H1 (cell line): ENCODE measurements around the gene EXOC6. TPM values are rescaled to one million over a fixed set of nuclear protein-coding genes. Genes with fewer than 3 reads are reported as not detected.

Experiments
- CTCF ChIA-PET: fragments of 300-600 bp; sonication (Branson Sonifier 250); formaldehyde crosslinking; loops from one replicate; lab custom pipeline; 2021; ENCODE audit not compliant: partially characterized antibody; lab: Charles Lee
- POLR2A ChIA-PET: fragments of 300-600 bp; sonication (Branson Sonifier 250); formaldehyde crosslinking; loops from one replicate; lab custom pipeline; 2021; ENCODE audit warnings: inconsistent platforms; ENCODE audit not compliant: partially characterized antibody; lab: Charles Lee
- DNase-seq, 2 experiments: peaks; one replicate each; pipeline versions ENCODE4 v3.0.0 to v3.0.0-alpha.2; 2010 to 2022; ENCODE audit warnings: low spot score in 2 of 2, low read depth in 1 of 2, mixed read lengths in 1 of 2
- FAIRE-seq: peaks from 2 replicates; lab custom pipeline; 2011; peaks lifted over from hg19 to GRCh38; lab: Jason Lieb, UNC
- H2AFZ ChIP-seq: 2 replicates; pipeline ENCODE4 v1.8.1; 2012; ENCODE audit warnings: low read length, inconsistent platforms
- H2AK5ac ChIP-seq: 2 replicates; pipeline ENCODE4 v1.6.1; 2013; ENCODE audit warnings: low read depth, low read length
- H2BK120ac ChIP-seq: replicated peaks from 2 replicates; pipeline ENCODE3; 2013; ENCODE audit warnings: low read depth, low read length, inconsistent platforms
- H2BK12ac ChIP-seq: 2 replicates; pipeline ENCODE4 v1.6.1; 2013; ENCODE audit warnings: low read depth, low read length
- H2BK15ac ChIP-seq: 2 replicates; pipeline ENCODE4 v1.6.1; 2013; ENCODE audit warnings: low read length
- H2BK20ac ChIP-seq: 2 replicates; pipeline ENCODE4 v1.6.1; 2013; ENCODE audit warnings: low read length
- H2BK5ac ChIP-seq: 2 replicates; pipeline ENCODE4 v1.6.1; 2013; ENCODE audit warnings: low read depth, low read length
- H3K14ac ChIP-seq: 2 replicates; pipeline ENCODE4 v1.6.1; 2013; ENCODE audit warnings: inconsistent platforms; ENCODE audit not compliant: insufficient read length
- H3K18ac ChIP-seq: 2 replicates; pipeline ENCODE4 v1.6.1; 2013; ENCODE audit warnings: low read length; ENCODE audit errors: extremely low read depth
- H3K23ac ChIP-seq: 2 replicates; pipeline ENCODE4 v1.6.1; 2013; ENCODE audit warnings: inconsistent platforms; ENCODE audit not compliant: insufficient read length
- H3K23me2 ChIP-seq: 2 replicates; pipeline ENCODE4 v1.6.1; 2013; ENCODE audit warnings: low read depth, low read length
- H3K27ac ChIP-seq: 2 replicates; pipeline ENCODE4 v1.6.1; 2011; ENCODE audit warnings: low read depth, low read length, inconsistent platforms
- H3K27me3 ChIP-seq, 4 experiments: replicated peaks in 1 of 4; 1 replicate in 1 of 4; 2 replicates in 3 of 4; pipeline versions ENCODE4 v1.6.1 to v1.8.1; 2011 to 2013; ENCODE audit warnings: low read length in 3 of 4, mild to moderate bottlenecking in 3 of 4, inconsistent platforms in 2 of 4, mixed read lengths in 2 of 4, moderate library complexity in 1 of 4; ENCODE audit not compliant: control insufficient read depth in 3 of 4, insufficient read depth in 3 of 4; ENCODE audit errors: extremely low read depth in 1 of 4
- H3K36me3 ChIP-seq, 4 experiments: 2 replicates each; pipeline versions ENCODE4 v1.6.1 to v1.8.1; 2011 to 2013; ENCODE audit warnings: mild to moderate bottlenecking in 4 of 4, low read length in 3 of 4, moderate library complexity in 2 of 4, control low read depth in 1 of 4, inconsistent platforms in 1 of 4; ENCODE audit not compliant: insufficient read depth in 4 of 4, control insufficient read depth in 2 of 4
- H3K4ac ChIP-seq: replicated peaks from 2 replicates; pipeline ENCODE3; 2013; ENCODE audit warnings: low read length, low read depth, mixed read lengths, inconsistent platforms; ENCODE audit not compliant: insufficient read length
- H3K4me1 ChIP-seq, 4 experiments: replicated peaks in 1 of 4; 1 replicate in 1 of 4; 2 replicates in 3 of 4; pipeline versions ENCODE4 v1.6.1 to v1.8.1; 2011 to 2013; ENCODE audit warnings: low read length in 3 of 4, inconsistent platforms in 2 of 4, mixed read lengths in 1 of 4; ENCODE audit not compliant: insufficient read depth in 4 of 4, control insufficient read depth in 3 of 4
- H3K4me2 ChIP-seq, 2 experiments: 2 replicates each; pipeline versions ENCODE4 v1.6.1 to v1.8.1; 2011 to 2013; ENCODE audit warnings: low read depth in 2 of 2, low read length in 2 of 2, control low read depth in 1 of 2, inconsistent platforms in 1 of 2, mild to moderate bottlenecking in 1 of 2; ENCODE audit not compliant: insufficient read depth in 1 of 2
- H3K4me3 ChIP-seq, 4 experiments: fragments of 200-600, 300-600 bp in 1 of 4; sonication (generic), shearing (Covaris generic), sonication (Bioruptor Twin) in 1 of 4; 2 replicates each; pipeline versions ENCODE4 v1.5.1 to v1.8.1; 2011 to 2016; ENCODE audit warnings: low read length in 4 of 4, low read depth in 3 of 4, control low read depth in 2 of 4, inconsistent platforms in 2 of 4, mild to moderate bottlenecking in 2 of 4, mixed read lengths in 1 of 4, moderate library complexity in 1 of 4; ENCODE audit not compliant: insufficient read depth in 2 of 4; ENCODE audit errors: extremely low read depth in 1 of 4
- H3K56ac ChIP-seq: replicated peaks from 2 replicates; pipeline ENCODE3; 2013; ENCODE audit warnings: low read depth, mild to moderate bottlenecking, mixed read lengths, low read length, inconsistent platforms; ENCODE audit not compliant: insufficient read length
- H3K79me1 ChIP-seq: 2 replicates; pipeline ENCODE4 v1.6.1; 2013; ENCODE audit warnings: low read depth, low read length, control low read depth
- H3K79me2 ChIP-seq, 2 experiments: 2 replicates each; pipeline versions ENCODE4 v1.6.1 to v1.8.1; 2012 to 2013; ENCODE audit warnings: low read length in 2 of 2, mild to moderate bottlenecking in 2 of 2, inconsistent platforms in 1 of 2; ENCODE audit not compliant: insufficient read depth in 2 of 2, control insufficient read depth in 1 of 2
- H3K9ac ChIP-seq, 4 experiments: replicated peaks in 1 of 4; 1 replicate in 1 of 4; 2 replicates in 3 of 4; pipeline versions ENCODE4 v1.6.1 to v1.8.1; 2011 to 2013; ENCODE audit warnings: low read depth in 3 of 4, low read length in 3 of 4, control low read depth in 2 of 4, mild to moderate bottlenecking in 2 of 4, moderate library complexity in 2 of 4, inconsistent platforms in 1 of 4; ENCODE audit errors: extremely low read depth in 1 of 4
- H3K9me3 ChIP-seq, 2 experiments: 2 replicates each; pipeline versions ENCODE4 v1.6.1 to v1.8.1; 2012 to 2013; ENCODE audit warnings: mild to moderate bottlenecking in 2 of 2, moderate library complexity in 2 of 2, control low read depth in 1 of 2, inconsistent platforms in 1 of 2, low read depth in 1 of 2, low read length in 1 of 2, mixed read lengths in 1 of 2; ENCODE audit not compliant: insufficient read depth in 2 of 2
- H4K20me1 ChIP-seq, 2 experiments: replicated peaks in 1 of 2; 2 replicates each; pipeline versions ENCODE3 to v1.8.1; 2011 to 2013; ENCODE audit warnings: inconsistent platforms in 2 of 2, low read length in 2 of 2, mild to moderate bottlenecking in 1 of 2; ENCODE audit not compliant: insufficient read depth in 2 of 2, control insufficient read depth in 1 of 2
- H4K5ac ChIP-seq: 2 replicates; pipeline ENCODE4 v1.6.1; 2013; ENCODE audit warnings: low read length, low read depth, mixed read lengths, inconsistent platforms; ENCODE audit not compliant: insufficient read length
- H4K8ac ChIP-seq: 2 replicates; pipeline ENCODE4 v1.8.0; 2013; ENCODE audit warnings: mild to moderate bottlenecking, moderate library complexity, low read length, inconsistent platforms; ENCODE audit not compliant: insufficient read depth; ENCODE audit errors: extremely low read depth
- H4K91ac ChIP-seq: replicated peaks from 2 replicates; pipeline ENCODE3; 2013; ENCODE audit warnings: low read length, mixed read lengths, inconsistent platforms; ENCODE audit not compliant: insufficient read length
- BRCA1 ChIP-seq: IDR thresholded peaks from 2 replicates; pipeline ENCODE4 v1.6.1; 2012; ENCODE audit warnings: low read depth, low read length, improper control_type of control experiment
- CTBP2 ChIP-seq: IDR thresholded peaks from 2 replicates; pipeline ENCODE4 v1.7.0; 2011; ENCODE audit warnings: borderline replicate concordance, mild to moderate bottlenecking, moderate library complexity, mixed read lengths, low read length; ENCODE audit not compliant: insufficient read depth, insufficient read length
- EGR1 ChIP-seq: IDR thresholded peaks from 2 replicates; pipeline ENCODE4 v1.6.1; 2011; ENCODE audit warnings: low read depth, low read length, borderline replicate concordance
- HDAC2 ChIP-seq, 2 experiments: fragments of 300-600 bp in 1 of 2; sonication (generic) in 1 of 2; IDR thresholded peaks; 2 replicates each; pipeline ENCODE4 v1.6.1; 2011 to 2012; ENCODE audit warnings: low read depth in 2 of 2, low read length in 2 of 2, mild to moderate bottlenecking in 2 of 2, moderate library complexity in 2 of 2, borderline replicate concordance in 1 of 2, inconsistent platforms in 1 of 2
- JUND ChIP-seq: IDR thresholded peaks from 2 replicates; pipeline ENCODE4 v1.6.1; 2011; ENCODE audit warnings: mild to moderate bottlenecking, improper control_type of control experiment, low read length
- NRF1 ChIP-seq: IDR thresholded peaks from 2 replicates; pipeline ENCODE4 v1.6.1; 2011; ENCODE audit warnings: mild to moderate bottlenecking, low read depth, low read length, improper control_type of control experiment
- RFX5 ChIP-seq: IDR thresholded peaks from 2 replicates; pipeline ENCODE4 v1.6.1; 2011; ENCODE audit warnings: low read depth, low read length, improper control_type of control experiment, borderline replicate concordance
- SAP30 ChIP-seq: fragments of 300-600 bp; sonication (generic); IDR thresholded peaks from 2 replicates; pipeline ENCODE4 v1.7.1; 2012; ENCODE audit warnings: low read length, moderate library complexity, mild to moderate bottlenecking, inconsistent platforms; ENCODE audit not compliant: insufficient read depth, insufficient replicate concordance
- SIX5 ChIP-seq: IDR thresholded peaks from 2 replicates; pipeline ENCODE4 v1.6.1; 2011; ENCODE audit warnings: mild to moderate bottlenecking, low read depth, low read length
- SP2 ChIP-seq: IDR thresholded peaks from 2 replicates; pipeline ENCODE4 v1.6.1; 2012; ENCODE audit warnings: mild to moderate bottlenecking, low read length, inconsistent platforms
- SRF ChIP-seq: IDR thresholded peaks from 2 replicates; pipeline ENCODE4 v1.6.1; 2011; ENCODE audit warnings: mild to moderate bottlenecking, low read depth, low read length, moderate library complexity
- WGBS, 2 experiments: shearing (Covaris generic) in 1 of 2; methylation state at CpG; one replicate each; pipeline versions ENCODE4 v1.1.6 to v1.1.7; 2013 to 2015; ENCODE audit warnings: low lambda C conversion rate in 2 of 2, mixed read lengths in 2 of 2, inconsistent platforms in 1 of 2, low coverage in 1 of 2, missing lambda C conversion rate in 1 of 2; ENCODE audit not compliant: insufficient replicate concordance in 2 of 2, insufficient coverage in 1 of 2, insufficient read length in 1 of 2; ENCODE audit errors: extremely low coverage in 1 of 2, missing lambda C conversion rate in 1 of 2; 5-methylcytosine and 5-hydroxymethylcytosine counted together
- polyA plus RNA-seq, 7 experiments: library from polyadenylated mRNA; depleted of rRNA in 3 of 7; stranded (reverse) in 5 of 7; unstranded in 2 of 7; fragments of >200 nt in 5 of 7; fragments of 200-250 nt in 2 of 7; gene quantifications; 1 replicate in 5 of 7; 2 replicates in 1 of 7; 4 replicates in 1 of 7; pipeline versions ENCODE4 v1.2.1 to v1.2.3, GENCODE V29; 2011 to 2013; ENCODE audit warnings: missing spikeins in 2 of 7, mixed read lengths in 2 of 7
- total RNA-seq: library from RNA; stranded (reverse); fragmentation: NEBNext Ultra II Directional; extraction: Animal tissue kit (Norgen Biotek cat#: 25700); gene quantifications from 2 replicates; pipeline ENCODE4 v1.2.1, GENCODE V29; 2021

The EXOC6 gene
- total and polyA plus RNA-seq, 2 of the 8 experiments (the other 6 are each of a cell fraction or from before 2014, with no cell fraction given) = 1.7 to 4.5 TPM

GRCh38 chr10:93087846-93088245 is 239.5 kb downstream of the EXOC6 start:
- H2AFZ ChIP-seq = no peak overlapping the region
- no peak overlapping the region for H3K27ac ChIP-seq
- H2BK120ac ChIP-seq = no peak overlapping the region
- H3K18ac ChIP-seq = no peak overlapping the region
- H3K9me3 ChIP-seq = no peaks in the 10 kb centered on the region
- no peaks in the 10 kb centered on the region for H3K23me2 ChIP-seq
- no peak overlapping the region for H2BK15ac ChIP-seq
- no peaks in the 10 kb centered on the region for H3K79me2 ChIP-seq
- no peak overlapping the region for H3K56ac ChIP-seq
- ChIA-PET CTCF (interaction anchor here (0.6 to 18.5 kb wide), 9 partner anchors 7 to 1255 kb away, joined by 3 to 363 read pairs (median 5); no protein-coding TSS in a partner anchor), POLR2A (interaction anchor here (1.4 kb wide), 1 partner anchor 245 kb away, joined by 3 read pairs; no protein-coding TSS in a partner anchor)
- no peak overlapping the region for H3K4me2 ChIP-seq
- no peak overlapping the region for H4K5ac ChIP-seq
- H4K91ac ChIP-seq = no peak overlapping the region
- no peaks in the 10 kb centered on the region for H3K36me3 ChIP-seq
- H4K20me1 ChIP-seq = no peaks in the 10 kb centered on the region
- H2BK5ac ChIP-seq = no peak overlapping the region
- no peak overlapping the region for H3K9ac ChIP-seq
- H3K14ac ChIP-seq = no peak overlapping the region
- FAIRE-seq = no peak
- H3K4ac ChIP-seq = no peak overlapping the region
- no peak overlapping the region for H4K8ac ChIP-seq
- DNase-seq = no peak
- 56% methylated on average over 3 of the region's 3 CpGs; no CpG with 5 or more reads in 1 of the 2 experiments for WGBS, 2 experiments
- peaks cover 2 to 5% (median 3%) of the 10 kb centered on the region in 4 experiments for H3K4me1 ChIP-seq
- H3K27me3 ChIP-seq = no peaks in the 10 kb centered on the region; a peak in 1 of 7 replicates
- H2BK20ac ChIP-seq = no peak overlapping the region
- no peak overlapping the region for H2BK12ac ChIP-seq
- H3K23ac ChIP-seq = no peak overlapping the region
- H2AK5ac ChIP-seq = no peak overlapping the region
- no peak overlapping the region for H3K4me3 ChIP-seq
- H3K79me1 ChIP-seq = no peaks in the 10 kb centered on the region
- no peak for TF ChIP-seq SAP30
- no peak for TF ChIP-seq NRF1
- no peak for TF ChIP-seq SIX5
- TF ChIP-seq EGR1 = no peak
- TF ChIP-seq JUND = no peak
- TF ChIP-seq BRCA1 = no peak
- no peak for TF ChIP-seq SP2
- TF ChIP-seq SRF = no peak
- no peak for TF ChIP-seq HDAC2 (IDR thresholded peaks at IDR 0.05; ENCODE audit: borderline replicate concordance in 1 of 2, low read depth in 2 of 2, low read length in 2 of 2)
- no peak for TF ChIP-seq RFX5
- no peak for TF ChIP-seq CTBP2
